GM23248 (cell line): ENCODE measurements around the gene ZNF821.

Source experiments
- EZH2 ChIP-seq: fragments of 200-600 bp; sonication (generic); IDR thresholded peaks from 2 replicates; pipeline ENCODE4 v1.6.1; 2018; ENCODE audit warnings: antibody characterized with exemption, mild to moderate bottlenecking; ENCODE audit not compliant: insufficient read depth, poor library complexity, severe bottlenecking
- EZH2phosphoT487 ChIP-seq: fragments of 200-600 bp; sonication (generic); IDR thresholded peaks from 2 replicates; pipeline ENCODE4 v1.6.1; 2018; ENCODE audit warnings: antibody characterized with exemption, moderate library complexity, mild to moderate bottlenecking, low read depth; ENCODE audit not compliant: insufficient read depth

DNA sequence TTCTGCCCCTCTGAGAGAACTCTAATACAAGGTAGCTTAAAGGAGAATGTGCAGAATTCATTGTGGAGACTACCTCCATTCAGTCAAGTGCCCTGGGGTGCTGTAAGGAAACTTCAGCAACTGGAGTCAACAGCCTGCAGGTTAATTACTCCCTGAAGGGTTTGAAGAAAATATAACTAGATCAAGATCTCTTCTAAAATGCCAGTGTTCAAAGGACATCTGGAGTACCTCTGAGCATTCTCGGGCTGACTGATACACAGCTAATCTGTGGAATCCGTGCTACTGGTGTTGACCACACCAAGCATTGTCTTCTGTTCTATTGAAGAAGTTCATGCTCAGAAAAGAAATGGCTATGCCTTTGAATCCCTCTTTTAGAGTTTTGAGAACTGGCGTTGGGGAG lies 49.7 kb downstream of the ZNF821 start:
- TF ChIP-seq EZH2, result no peak
- no peak for TF ChIP-seq EZH2phosphoT487
